ENCODE results near the gene GSE1. TPM values are rescaled to one million over a fixed set of nuclear protein-coding genes. Genes with fewer than 3 reads are reported as not detected.

The GSE1 gene
- total RNA-seq, 1 donor from 2014 or later, result 23.9 TPM

DNA sequence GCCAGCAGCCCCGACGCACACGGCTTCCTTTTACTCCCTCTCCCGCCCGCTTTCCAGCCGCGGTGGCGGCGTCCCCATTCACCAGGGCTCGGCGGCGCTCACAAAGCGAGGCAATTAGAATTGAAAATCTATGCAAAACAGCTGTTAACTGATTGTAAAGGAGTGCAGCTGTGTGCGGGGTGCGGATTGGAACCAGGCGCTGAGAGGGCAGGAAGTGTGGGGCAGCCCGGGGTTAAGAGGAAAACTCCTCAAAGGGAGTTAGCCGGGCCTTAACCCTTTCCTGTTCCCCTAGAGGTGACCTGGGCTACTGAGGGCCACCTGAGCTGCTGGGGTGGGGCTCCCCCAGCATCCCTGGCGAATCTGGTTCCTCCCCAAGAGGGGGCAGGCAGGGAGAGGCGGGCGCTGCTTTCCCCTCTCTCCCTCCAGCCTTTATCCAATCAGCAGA, 5.8 kb upstream of the GSE1 start:
- no peak for ATAC-seq

DNA sequence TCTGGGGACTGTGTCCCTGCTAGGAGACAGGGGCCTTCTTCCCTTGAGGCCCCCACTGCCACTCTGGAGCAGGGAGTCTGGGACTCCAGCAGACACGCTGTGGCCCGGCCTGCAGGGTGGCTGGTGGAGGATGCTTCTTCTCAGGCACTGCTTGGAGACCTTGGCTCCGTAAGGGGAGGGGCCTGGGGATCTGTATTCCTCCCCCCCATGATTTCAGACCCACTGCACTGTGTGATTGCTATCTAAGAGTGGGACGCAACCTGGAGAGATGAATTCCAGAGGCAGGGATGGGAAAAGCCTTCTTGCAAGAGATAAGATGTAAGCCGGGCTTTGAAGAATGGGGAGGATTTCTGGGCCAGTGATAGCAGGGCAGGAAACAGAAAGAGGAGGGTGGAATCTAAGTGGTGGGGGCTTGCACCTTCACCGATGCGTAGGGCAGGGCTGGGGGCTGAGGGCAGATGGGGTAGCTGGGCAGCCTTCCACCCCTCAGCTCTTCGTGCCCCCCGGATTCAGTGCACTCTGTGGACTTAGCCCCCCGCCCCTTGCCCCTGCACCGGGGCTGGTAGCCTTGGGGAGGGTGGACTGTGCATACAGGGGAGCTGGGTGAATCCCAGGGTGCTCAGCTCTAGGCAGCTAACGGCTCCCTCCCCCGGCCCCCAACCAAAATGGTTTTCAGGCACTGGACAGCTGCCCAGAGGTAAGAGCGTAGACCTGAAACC, 5.2 kb upstream of the GSE1 start:
- ATAC-seq, result no peak

DNA sequence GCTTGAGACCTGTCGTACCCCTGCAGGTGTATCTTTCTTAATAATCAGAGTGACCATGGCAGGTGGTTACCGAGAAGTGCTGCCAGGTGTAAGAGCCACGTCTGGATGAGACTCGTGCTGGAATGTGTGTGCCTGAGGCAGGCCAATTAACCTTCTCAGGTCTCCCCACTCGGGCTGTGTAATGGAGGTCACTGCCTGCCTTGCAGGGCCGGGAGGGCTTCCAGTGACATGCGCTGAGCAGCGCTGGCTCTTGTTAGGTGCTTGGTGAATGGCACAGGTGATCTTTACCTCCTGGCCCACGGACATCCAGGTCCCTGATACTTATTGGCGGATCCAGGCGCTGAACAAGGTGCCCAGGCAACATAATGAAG, 4.6 kb upstream of the GSE1 start:
- no peak for ATAC-seq

DNA sequence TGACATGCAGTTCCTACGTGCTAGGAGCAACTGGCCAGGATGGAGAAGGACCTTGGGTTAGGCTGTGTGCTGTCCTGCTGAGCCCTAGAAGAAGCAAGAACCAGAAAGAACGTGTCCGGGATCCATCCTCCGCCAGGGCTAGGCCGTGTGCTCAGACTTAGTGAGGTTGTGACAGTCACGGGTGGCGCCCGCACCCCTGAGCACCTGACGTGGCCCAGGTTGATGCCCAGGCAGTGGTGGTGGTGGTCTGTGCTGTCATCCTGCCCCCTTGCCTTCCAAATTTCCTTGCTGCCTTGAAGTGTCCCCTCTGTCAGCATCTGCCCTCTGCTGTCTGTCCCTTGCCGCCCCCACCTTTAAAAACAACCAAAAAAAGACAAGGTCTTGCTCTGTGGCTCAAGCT, 4.2 kb upstream of the GSE1 start:
- ATAC-seq, result no peak

DNA sequence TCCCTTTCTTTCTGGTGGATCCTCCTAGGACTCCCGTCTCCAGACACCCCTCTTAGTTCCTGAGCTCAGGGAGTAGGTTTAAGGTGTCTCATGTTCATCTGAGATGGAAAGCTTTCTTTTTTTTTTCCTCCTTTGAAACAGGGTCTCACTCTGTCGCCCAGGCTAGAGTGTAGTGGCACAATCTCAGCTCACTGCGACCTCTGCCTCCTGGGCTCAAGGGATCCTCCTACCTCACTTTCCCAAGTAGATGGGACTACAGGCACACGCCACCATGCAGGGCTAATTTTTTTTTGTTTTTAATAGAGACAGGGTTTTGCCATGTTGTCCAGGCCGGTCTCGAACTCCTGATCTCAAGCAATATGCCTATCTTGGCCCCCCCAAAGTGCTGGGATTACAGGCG, 3.6 kb upstream of the GSE1 start:
- no peak for ATAC-seq

DNA sequence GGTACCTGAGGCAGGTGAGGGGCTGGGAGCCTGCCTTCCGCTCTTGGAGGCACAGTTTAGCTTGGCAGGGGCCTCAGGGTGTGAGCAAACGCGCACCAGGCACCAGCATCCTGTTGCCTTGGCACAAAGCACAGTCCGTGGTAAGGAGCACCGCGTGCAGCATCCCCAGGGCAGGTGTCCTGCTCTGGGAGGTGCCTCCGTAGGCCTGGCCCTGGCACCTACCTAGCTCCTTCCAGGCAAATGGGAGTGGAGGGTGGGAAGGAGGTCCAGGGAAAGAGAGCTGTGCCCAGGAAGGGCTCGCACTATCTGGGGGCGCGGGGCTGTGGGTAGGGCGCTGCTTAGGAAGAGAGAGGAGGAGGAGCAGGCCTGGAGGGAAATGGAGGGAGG, 3.1 kb upstream of the GSE1 start:
- no peak for ATAC-seq

DNA sequence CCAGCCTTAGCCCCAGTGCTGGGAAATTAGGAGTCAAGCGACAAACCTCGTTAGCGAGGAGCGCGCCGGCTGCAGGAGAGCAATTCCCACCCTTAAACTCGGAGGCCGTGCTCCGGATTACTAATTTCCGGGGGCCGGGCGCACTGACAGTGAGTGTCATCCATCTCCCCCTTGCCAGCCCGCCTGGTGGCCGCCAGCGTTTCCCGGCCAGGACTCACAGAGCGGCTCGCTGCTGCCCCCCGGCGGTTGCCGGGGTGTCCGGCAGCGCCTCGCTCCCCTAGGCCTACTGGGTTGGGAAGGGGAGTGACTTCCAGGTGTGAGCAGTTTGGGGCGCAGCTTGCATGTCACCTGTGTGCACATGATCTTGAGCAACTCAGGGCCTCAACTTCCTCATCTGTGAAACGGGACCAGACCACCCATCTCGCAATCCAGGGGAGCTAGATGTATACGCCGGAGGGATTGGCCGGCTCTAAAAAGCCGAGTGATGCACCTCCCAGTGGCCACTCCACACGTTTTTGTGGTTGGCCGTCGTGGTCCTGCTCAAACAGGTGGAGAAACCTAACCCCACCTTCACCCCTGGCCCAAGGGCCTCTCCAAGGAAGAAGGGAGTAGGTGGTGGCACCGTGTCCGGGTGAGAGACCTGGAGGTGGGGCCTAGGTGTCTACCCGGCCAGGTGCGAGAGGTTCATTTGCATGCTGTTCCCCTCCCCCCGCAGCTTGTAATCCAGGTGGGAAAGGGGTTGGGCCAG, 2.5 kb upstream of the GSE1 start:
- ATAC-seq, result peak; percentile 53

DNA sequence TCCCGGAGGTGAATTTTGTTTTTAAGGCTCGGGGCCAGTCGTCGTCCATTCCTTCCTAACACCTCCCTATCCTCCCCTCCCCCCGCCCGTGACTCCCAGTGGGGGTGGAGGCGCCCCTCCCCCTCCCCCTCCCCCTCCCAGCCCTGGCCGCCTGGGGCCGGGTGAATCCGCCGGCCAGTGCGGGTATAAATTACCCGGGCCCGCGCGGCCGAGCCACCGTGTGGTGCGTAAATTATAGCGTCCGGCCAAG, 2.0 kb upstream of the GSE1 start:
- no peak for ATAC-seq

DNA sequence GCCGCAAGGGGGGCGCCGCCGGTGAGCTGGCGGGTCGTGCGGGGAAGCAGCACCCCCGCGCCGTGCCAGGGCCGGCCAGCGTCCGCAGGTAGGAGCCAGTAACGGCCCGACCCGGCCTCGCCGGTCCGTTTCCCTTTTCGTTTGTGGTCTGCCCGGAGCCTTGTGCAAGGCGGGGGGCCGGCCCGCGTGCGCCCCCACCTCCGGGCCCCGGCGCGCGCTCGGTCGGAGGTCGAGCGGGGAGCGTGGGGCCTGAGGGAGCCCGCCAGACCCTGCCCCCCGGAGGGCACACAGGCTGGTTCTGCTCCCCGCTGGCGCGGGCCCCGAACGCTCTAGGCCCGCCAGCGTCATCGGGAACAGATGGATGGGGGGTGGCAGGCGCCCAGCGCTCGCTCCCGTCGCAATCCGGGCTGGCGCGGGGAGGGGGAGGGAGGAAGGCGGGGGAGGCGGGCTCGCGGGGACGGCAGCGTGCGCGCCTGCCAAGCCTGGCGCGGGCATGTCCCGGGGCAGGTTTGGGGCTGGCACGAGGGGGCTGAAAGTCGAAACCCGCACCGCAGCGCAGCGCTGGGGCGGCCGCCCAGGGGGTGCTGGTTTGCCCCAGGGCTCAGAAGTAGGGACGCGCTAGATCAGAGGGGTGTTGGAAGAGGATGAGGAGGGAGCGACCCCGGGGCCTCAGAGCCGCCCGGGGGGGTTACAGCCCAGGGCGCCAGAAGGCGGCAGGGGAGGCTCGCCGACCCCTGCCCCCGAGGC, 1.5 kb upstream of the GSE1 start:
- peak; percentile 30 for ATAC-seq

DNA sequence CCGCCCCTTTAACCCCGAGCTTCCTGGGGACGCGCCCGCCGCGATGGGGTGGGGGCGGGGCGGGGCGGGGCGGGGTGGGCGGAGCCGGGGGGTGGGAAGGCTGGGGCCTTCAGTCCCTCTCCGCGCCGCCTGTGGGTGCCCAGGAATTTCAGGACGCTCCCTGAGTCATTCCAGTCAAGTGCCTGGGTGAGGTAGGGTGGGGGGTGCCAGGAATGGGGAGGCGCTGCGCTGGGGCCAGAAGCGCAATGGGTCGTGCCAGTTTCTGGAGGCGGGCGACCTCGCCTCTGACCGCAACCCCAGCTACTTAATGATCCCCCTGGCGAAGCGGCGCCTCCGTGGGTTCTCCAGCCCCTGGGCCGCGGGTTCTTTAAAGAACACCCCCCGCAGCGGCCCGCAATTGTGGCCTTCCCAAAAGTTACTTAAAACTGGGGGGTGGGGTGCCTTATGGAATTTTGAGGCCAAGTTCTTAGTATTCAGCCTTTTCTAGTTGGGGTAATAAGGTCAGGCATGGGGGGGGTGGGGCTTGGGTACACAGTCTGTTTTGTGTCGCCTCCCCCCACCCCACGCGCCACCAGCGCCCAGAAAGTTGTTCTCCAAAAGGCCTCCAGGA, 826 bp upstream of the GSE1 start:
- ATAC-seq, result peak; percentile 49

DNA sequence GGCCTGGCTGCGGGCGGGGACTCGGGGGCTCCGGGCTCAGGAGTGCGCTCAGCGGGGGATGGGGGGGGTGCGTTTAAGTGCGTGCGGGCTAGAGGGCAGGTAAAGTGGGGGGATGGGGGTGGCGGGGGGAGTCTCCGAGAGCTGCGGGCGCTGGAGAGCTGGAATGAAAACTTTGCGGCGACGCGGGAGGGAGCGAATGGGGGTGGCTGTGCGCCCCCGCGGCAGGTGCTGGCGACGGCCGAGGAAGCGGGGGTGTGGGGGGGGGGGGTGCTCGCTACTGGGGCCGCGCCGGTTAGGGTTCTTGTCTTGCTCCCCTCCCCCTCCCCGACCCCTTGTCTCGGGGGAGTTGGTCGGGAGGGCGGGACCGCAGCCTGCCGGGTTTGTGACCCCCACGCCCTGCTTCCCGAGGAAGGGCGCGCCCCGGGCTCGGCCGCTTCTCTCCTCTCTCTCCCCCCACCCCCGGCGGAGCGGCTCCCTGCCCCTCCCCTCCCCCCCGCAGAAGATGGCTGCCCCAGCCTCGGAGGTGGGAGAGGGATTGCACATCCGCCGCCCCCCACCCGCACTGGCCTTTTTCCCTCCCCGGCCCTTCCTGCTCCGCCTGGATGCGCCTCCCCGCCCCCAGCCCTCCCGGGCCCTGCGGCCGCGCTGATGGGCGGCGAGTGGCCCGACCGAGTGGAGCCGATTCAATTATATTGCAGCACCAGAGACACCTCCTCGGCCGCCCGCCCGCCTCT, 649 bp downstream of the GSE1 start:
- no peak for ATAC-seq

DNA sequence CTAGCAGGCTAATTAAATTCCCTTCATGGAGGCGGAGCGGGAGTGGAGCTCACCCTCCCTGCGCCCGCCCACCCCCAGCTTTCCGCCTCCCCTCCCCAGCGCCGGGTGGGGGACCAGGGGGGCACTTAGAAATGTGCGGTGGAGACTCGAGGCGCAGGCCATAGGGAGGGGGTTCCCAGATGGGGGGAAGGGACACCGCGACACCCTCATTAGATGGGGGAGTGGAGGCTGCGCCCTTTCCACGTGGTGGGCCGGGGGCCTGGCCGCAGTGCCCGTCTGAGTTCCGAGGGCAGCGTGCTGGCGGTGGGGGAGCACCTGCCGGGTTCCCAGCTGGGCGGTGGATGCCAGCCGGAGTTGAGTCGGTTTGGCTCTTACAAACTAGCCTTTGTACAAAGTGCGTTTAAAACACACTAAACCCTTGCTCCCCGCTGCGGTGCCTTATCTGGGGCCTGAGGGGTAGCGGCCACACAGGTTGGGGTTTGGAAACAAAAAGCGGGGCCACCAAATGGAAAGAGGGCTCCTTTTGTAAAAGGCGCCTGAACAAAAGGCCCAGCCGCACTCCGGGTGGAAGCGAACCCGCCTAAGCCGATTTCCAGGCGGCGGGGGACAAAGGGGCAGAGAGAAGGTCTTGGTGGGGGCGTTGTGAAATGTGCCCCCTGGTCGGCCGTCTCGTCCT, 1.4 kb downstream of the GSE1 start:
- no peak for ATAC-seq

DNA sequence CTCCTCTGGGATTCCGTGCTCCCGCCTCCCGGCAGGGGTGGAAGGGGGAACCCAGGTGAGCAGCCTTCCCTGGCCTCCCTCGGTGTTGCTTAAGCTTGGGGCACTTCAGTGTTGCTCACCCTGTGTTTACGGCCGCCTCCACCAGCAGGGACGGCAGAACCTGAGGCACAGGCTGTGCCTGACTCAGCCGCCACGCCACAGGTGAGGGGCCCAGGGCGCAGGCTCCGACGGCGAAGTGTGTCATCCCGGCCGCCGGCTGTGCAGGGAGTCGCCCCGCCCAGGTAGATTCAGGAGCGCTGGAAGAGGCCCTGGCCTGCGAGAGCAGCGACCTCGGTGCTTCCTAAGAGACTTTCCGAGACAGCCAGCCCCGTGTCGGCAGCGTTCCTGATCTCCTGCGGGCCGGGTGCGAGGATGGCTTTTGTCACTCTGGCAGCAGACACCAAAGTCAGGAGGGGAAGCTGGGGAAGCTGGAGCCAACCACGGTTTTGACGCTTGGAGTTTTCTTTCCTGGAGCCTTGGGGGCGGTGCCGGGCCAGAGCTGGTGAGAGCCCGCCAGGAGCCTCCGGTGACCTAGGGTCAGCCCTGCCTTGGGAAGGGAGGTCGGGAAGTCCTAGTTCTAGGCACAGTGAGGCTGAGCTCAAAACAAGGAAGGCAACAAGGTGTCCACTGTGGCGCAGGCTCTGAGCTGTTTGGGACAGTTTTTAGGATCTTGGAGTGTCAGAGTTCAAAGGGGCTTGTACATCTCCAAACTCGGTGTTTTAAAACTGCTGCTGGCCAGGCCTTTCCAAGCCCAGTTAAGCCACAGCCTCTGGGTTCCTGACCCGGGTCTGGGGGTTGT, 2.1 kb downstream of the GSE1 start:
- peak; percentile 69 for ATAC-seq

DNA sequence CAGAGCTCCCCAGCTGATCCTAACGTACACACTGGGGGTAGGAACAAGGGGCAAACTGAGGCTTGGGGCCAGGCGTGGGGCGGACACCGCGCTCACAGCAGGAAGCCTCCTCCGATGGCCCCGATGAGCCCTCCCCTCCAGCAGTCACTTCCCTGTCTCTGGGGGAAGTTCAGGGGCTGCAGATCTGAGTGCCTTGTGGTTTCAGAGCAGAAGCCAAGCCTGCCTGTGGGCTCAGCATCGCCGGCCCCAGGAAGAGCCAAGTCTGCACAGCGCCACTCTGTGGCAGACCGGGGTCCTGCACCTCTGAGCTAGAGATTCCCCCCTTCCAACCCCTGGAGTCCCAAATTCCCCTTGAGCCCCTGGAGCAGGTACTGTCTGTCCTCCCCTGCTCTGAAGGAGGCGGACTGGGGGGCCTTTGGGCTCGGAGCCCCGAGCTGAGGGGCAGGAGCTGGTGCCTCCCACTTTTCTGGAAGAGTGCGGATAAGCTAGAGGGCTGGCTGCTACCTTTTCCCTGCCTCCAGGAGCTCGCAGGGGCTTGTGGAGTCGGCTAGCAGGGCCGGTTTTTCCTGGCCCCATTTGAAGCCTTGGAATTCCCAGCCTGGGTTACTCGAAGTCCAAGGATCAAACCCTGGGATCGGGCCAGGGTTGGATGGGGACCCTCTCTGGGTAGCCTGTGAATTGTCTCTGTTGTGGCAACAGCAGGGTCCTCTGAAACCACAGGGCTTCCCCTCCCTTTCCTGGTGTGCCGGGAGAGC, 2.9 kb downstream of the GSE1 start:
- peak; percentile 30 for ATAC-seq

DNA sequence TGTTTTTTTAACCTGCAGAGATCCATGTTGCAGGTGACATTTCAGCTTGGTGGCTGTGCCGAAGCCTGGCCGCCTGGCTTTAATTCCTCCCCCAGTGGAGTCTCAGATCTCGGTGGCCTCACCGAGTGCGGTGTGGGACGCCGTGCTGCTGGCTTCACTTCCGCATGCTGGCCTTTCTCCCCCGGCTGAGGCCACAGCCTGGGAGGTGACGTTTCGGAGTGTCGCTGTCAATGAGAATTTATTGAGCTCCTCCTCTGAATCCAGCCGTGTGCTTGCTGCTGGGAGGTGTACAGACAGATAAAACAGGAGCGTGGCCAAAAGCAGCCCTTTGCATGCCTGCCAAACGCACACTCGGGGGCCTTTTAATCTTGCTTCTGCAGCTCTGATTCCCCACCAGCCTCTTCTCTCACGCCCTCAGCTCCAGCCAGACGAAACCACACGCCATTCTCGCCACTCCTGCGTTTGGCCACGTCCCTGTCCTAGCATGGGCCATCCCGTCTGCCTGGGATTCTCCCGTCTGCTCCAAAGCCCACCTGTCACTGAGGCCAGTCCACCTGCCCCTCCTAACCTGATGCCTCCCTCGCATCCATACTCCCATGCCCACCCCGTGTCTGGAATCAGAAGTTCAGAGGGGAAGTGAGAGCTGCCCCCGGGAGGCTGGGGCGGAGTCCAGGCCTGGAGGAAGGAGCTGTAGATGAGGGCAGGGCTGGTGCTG, 3.6 kb downstream of the GSE1 start:
- ATAC-seq, result no peak

DNA sequence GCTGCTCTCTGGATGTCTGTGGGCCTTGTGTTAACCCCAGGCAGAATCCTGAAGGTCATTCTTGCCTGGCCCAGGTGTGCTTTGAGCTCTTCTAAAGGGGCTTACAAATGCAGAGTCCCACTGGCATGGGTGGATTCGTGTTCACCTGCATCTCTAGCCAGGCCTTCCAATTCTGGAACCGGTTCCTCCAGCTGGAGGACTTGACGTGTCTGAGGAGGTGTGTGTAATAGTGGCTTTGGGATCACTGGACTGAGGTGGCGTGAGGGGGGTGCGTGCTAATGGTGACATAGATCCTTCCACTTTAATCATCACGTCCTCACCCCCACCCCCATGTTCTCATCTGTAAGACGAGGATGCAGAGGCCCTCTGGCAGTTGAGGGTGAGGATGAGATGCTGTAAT, 4.8 kb downstream of the GSE1 start:
- ATAC-seq, result peak; percentile 13

DNA sequence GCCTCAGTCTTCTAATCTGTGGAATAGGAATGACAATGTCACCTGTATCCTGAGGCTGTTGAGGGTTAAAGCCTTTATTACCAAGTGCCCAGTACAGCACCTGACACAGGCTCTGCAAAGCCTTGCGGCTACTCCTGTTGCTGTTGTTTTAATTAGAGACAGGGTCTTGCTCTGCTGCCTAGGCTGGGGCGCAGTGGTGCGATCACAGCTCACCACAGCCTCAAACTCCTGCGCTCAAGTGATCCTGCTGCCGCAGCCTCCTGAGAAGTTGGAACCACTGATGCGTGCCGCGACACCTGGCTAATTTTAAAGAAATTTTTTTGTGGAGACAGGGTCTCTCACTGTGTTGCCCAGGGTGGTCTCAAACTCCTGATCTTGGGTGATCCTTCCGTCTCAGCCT, 5.4 kb downstream of the GSE1 start:
- ATAC-seq, result no peak

DNA sequence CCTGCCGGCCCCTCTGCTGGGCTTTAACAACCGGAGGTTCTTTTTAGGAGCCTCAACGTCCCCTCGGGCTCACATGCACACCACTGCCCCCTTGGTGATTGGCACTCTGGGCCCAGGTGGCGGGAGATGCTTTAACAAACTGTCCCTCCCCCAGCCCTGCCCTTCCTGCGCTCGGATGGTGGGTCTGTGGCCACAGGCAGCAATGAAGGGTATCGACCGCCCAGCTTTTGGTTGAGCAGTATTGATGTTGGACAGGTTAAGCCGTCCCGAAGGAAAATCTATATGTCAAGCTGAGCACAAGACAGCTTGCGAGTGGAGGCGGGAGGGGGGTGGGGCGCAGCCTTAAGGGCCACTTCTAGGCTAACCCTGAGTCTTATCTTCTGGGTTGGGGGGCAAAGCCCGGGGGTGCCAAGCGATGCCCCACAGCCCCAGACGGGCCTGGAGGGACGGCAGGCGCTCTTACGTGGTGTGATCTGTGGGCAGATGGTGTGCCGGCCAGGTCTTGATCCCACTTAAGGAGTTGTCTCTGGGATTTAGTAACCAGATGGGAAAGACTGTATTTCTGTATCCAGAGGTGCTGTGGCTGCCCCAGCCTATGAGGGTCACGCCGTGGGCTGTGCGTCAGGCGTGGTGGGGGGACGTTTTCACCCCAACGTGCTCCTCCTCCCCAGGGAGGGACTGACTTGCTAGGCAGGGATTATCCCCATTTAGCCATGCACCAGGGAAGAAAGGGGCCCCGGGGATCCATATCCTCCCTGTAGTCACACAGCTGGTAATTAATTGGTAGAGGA, 6.2 kb downstream of the GSE1 start:
- no peak for ATAC-seq

DNA sequence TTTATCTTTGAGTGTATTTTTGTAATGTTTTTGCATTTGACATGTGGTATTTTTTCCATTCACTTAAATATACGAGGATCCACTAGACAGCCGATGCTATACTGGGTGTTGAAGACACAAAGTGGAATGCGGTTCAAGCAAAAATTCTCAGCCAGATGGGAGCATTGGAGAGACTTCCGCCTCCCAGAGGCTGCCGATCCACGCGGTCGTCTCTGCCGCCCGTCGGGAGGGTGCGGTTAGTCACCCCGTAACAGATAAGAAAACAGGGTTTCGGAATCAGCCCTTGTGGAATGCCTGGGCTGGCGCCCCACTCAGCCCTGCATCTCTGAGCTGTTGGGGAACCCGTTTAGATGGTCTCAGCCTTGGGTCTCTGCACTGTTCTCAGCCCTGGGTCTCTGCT, 7.3 kb downstream of the GSE1 start:
- no peak for ATAC-seq

All from esophagus mucosa (tissue), 1 donor.